HUES6 (cell line): Measurements from ENCODE around the gene ZYG11A.

Experiments used
- H3K27ac ChIP-seq: 2 replicates; pipeline ENCODE4 v1.7.0; 2013; ENCODE audit warnings: low read depth, mild to moderate bottlenecking, low read length, inconsistent platforms
- H3K27me3 ChIP-seq: 2 replicates; pipeline ENCODE4 v1.6.1; 2013; ENCODE audit warnings: low read length; ENCODE audit not compliant: control insufficient read depth, insufficient read depth
- H3K36me3 ChIP-seq: 2 replicates; pipeline ENCODE4 v1.6.1; 2013; ENCODE audit warnings: low read length; ENCODE audit not compliant: control insufficient read depth, insufficient read depth
- H3K4me1 ChIP-seq: 2 replicates; pipeline ENCODE4 v1.6.1; 2013; ENCODE audit warnings: low read length; ENCODE audit not compliant: control insufficient read depth, insufficient read depth
- H3K4me3 ChIP-seq: 2 replicates; pipeline ENCODE4 v1.5.1; 2013; ENCODE audit warnings: low read depth, low read length
- H3K9ac ChIP-seq: one replicate; pipeline ENCODE4 v1.6.1; 2013; ENCODE audit warnings: mild to moderate bottlenecking, low read length
- H3K9me3 ChIP-seq: 2 replicates; pipeline ENCODE4 v1.6.1; 2013; ENCODE audit warnings: low read depth, low read length; ENCODE audit not compliant: control insufficient read depth, insufficient read depth

Gene ZYG11A

DNA sequence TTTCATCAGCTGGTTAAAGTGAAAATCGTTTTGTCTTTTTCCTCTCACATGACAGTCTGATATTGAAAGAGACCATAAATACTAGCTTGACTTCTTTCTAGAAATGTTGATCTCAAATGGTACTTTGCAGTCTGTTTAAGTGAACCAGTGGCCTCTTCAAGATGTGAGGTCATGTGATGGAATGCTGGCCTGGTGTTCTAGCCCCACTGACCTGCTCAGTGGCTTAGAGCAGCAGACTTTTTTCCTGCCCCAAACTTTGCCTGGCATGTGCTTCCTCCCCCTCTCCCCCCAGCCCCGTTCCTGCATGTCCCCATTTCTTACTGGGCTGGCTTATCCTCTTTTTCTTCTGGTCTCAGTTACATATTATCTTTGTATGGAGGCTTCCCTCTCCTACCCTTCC, 34.3 kb downstream of the ZYG11A start:
- Histone ChIP-seq H3K27ac (no peak overlapping the region), H3K27me3 (no peaks in the 10 kb centered on the region), H3K4me3 (no peak overlapping the region), H3K4me1 (peaks cover 27% of the 10 kb centered on the region), H3K36me3 (peaks cover 51% of the 10 kb centered on the region), H3K9ac (no peak overlapping the region), H3K9me3 (no peaks in the 10 kb centered on the region)

DNA sequence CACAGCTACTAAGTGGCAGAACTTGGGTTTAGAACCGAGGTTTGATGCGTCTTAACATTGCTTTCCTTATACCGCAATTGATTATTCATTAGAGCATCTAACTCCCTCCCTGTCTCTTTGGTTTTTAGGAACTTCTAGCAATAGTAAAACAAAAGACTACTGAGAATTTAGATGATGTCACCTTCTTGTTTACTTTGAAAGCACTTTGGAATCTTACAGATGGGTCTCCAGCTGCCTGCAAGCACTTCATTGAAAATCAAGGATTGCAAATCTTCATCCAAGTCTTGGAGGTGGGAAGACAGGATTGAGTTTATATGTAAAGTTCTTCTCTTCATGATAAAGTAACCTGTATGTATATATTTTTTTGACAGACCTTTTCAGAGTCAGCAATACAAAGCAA, 35.0 kb downstream of the ZYG11A start:
- Histone ChIP-seq H3K9ac (no peak overlapping the region), H3K27ac (no peak overlapping the region), H3K36me3 (peaks cover 51% of the 10 kb centered on the region), H3K9me3 (no peaks in the 10 kb centered on the region), H3K27me3 (no peaks in the 10 kb centered on the region), H3K4me3 (no peak overlapping the region), H3K4me1 (peaks cover 27% of the 10 kb centered on the region)

DNA sequence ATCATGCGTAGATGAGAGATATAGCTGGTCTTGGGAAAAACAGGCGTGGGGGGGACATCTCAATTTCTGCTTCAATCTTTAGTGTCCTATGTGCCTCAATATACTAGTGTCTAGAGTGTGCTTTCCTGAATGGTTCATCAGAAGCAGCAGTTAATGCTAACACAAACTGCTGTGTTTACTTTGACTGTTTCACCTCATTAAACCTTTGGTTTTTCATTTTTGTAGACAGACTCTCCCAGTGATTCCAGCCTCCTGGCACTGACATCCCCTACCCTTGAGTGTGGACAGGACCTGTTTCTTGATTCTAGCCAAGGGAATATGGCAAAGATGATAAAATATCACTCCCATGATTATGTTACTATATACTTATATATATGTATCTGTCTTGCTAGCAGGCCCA, 37.6 kb downstream of the ZYG11A start:
- Histone ChIP-seq H3K27ac (no peak overlapping the region), H3K36me3 (peaks cover 52% of the 10 kb centered on the region), H3K4me3 (no peak overlapping the region), H3K4me1 (peaks cover 23% of the 10 kb centered on the region), H3K9me3 (no peaks in the 10 kb centered on the region), H3K27me3 (no peaks in the 10 kb centered on the region), H3K9ac (no peak overlapping the region)

DNA sequence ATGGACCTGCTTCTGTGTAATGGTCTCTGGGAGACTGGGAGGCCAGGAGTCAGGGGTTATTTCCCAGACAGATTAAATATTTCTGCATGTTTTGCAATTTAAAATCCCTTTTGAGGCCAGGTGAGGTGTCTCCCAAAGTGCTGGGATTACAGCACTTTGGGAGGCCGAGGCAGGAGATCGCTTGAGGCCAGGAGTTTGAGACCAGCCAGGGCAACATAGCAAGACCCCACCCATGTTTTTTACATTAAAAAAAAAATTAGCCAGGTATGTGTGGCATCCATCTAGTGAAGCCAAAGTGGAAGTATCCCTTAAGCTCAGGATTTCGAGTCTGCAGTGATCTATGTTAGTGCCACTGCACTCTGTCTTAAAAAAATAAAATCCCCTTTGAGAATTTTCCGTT, 44.9 kb downstream of the ZYG11A start:
- Histone ChIP-seq H3K36me3 (peaks cover 54% of the 10 kb centered on the region), H3K27me3 (no peaks in the 10 kb centered on the region), H3K4me1 (no peaks in the 10 kb centered on the region), H3K9me3 (no peaks in the 10 kb centered on the region), H3K9ac (no peak overlapping the region), H3K4me3 (no peak overlapping the region), H3K27ac (no peak overlapping the region)

DNA sequence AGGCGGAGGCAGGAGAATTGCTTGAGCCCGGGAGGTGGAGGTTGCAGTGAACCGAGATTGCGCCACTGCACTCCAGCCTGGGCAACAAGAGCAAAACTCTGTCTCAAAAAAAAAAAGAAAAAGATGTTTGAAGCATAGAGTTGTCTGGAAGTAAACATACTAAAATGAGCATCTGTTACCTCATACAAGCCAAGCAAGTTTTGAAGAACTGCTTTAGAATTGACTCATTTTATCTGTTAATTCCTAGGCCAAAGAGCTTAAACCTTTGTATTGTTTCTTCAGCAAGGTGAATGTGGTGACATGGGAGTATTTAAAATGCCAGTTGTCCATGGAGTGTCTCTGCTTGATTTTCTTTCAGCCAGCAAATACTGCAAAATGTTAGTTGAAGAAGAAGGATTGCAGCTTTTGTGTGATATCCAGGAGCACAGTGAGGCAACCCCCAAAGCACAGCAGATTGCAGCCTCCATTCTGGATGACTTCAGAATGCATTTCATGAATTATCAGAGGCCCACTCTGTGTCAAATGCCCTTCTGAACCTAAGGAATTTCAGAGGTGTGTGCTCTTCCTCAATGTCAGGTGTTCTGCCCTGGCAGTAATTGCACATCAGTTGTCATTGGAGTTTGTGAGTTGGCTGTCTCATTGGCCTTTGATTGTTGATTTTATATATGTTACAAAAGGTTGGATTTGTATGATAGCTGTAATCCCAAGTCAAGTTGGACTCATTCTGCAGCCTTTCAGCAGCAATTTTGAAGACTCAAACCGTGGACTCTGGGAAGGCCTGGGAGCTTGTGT, 50.1 kb downstream of the ZYG11A start:
- H3K27me3 ChIP-seq, result no peaks in the 10 kb centered on the region
- peaks cover 74% of the 10 kb centered on the region for H3K36me3 ChIP-seq
- H3K4me3 ChIP-seq, result no peak overlapping the region
- 0 out of 2 replicates have a peak overlapping the region, but pooled peaks have one; percentile 6 for H3K27ac ChIP-seq
- no peaks in the 10 kb centered on the region for H3K4me1 ChIP-seq
- H3K9ac ChIP-seq, result no peak overlapping the region
- no peaks in the 10 kb centered on the region for H3K9me3 ChIP-seq

DNA sequence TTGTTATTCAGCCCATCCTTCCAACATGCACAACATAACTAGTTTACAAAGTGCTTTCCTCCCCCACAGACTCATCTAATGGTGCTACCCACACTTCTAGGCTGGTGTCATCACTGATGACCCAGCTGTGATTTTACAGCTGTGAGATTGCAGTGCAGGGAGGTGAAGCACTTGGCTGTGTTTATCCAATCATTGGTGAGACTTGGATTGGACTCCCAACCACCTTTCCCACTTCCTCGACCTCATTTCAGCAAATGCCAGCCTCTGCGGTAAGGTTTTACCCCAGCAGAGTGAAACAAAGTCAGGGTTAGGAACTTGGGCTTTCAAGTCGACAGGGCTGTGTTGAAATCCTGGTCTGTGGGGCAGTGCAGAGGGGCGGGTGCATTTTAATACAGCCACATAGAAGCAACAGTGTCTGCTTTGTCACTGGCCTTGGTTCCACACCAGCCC, 56.9 kb downstream of the ZYG11A start:
- H3K36me3 ChIP-seq, result peaks cover 34% of the 10 kb centered on the region
- H3K27me3 ChIP-seq, result no peaks in the 10 kb centered on the region
- no peak overlapping the region for H3K27ac ChIP-seq
- H3K9ac ChIP-seq, result no peak overlapping the region
- H3K4me3 ChIP-seq, result no peak overlapping the region
- peaks cover 22% of the 10 kb centered on the region for H3K4me1 ChIP-seq
- no peaks in the 10 kb centered on the region for H3K9me3 ChIP-seq

DNA sequence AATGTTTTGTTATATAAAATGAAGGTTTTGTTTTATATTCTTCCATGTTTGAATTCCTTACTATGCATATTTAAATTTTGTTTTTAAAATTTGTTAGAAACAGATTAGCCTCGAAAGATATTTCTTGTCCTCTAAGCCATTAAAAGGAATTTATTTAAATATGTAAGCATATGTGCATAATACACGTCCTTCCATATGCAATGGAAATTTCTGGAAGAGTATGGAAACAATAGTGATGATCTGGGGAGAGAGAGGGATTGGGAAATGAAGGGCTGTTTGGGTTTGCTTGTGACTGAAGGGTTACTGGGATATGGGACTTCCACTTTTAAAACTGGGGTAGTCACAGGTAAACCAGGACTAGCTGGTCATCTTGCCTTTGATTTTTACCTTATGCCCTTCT, 57.8 kb downstream of the ZYG11A start:
- Histone ChIP-seq H3K4me1 (peaks cover 30% of the 10 kb centered on the region), H3K36me3 (peaks cover 24% of the 10 kb centered on the region), H3K27me3 (no peaks in the 10 kb centered on the region), H3K27ac (no peak overlapping the region), H3K9ac (no peak overlapping the region), H3K9me3 (no peaks in the 10 kb centered on the region), H3K4me3 (no peak overlapping the region)

DNA sequence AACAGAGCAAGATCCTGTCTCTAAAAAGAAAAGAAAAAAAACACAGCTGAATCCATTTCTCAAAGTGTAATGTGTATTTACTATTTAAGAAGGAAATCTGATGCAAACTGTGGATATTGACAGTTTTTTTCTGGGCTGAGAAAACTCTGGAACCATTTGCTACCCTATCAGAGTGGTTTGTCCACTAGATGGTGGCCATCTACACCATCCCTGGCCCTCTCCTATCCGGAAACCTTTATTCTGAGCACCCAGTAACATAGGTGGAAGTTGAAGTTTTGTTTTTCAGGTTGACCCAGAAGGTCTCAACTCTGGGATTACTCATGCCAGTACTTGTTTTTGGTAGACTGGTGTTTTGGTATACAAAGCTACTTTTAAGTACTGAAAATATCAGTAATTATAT, 58.8 kb downstream of the ZYG11A start:
- Histone ChIP-seq H3K27ac (no peak overlapping the region), H3K4me3 (no peak overlapping the region), H3K4me1 (peaks cover 39% of the 10 kb centered on the region), H3K27me3 (no peaks in the 10 kb centered on the region), H3K36me3 (peaks cover 16% of the 10 kb centered on the region), H3K9me3 (no peaks in the 10 kb centered on the region), H3K9ac (no peak overlapping the region)

DNA sequence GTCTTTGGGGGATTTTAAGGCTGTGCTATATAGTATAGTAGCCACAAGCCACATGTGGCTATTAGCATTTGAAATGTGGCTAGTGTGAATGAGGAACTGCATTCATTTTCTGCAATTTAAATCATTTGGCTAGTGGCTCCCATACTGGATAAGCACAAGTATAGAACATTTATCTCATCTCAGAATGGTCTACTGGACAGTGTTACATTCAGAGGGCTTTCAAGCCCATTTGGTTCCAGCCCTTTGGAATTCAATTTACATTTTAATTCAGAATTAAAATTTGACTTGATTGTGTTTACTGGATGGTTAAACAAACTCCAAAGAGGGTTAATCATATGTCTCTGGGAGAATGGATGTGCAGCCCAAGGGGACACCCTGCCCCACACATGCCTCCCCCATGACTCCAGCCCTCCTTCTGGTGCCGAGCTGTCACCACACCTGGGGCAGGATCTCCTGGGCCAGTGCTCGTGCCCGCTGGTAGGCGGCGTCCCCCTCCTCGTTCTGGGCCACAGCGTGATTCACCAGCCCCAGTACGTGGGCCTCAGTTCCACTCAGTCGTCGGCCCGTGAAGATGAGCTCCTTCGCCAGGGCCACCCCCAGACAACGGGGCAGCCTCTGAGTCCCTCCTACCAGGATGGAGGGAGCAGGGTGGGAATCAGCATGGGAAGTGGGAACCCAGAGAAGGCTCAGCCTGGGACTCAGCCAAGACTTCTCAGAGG, 61.8 kb downstream of the ZYG11A start:
- H3K9me3 ChIP-seq, result no peaks in the 10 kb centered on the region
- H3K4me3 ChIP-seq, result no peak overlapping the region
- H3K9ac ChIP-seq, result no peak overlapping the region
- H3K36me3 ChIP-seq, result no peaks in the 10 kb centered on the region
- peaks cover 33% of the 10 kb centered on the region for H3K4me1 ChIP-seq
- H3K27me3 ChIP-seq, result no peaks in the 10 kb centered on the region
- H3K27ac ChIP-seq, result no peak overlapping the region

DNA sequence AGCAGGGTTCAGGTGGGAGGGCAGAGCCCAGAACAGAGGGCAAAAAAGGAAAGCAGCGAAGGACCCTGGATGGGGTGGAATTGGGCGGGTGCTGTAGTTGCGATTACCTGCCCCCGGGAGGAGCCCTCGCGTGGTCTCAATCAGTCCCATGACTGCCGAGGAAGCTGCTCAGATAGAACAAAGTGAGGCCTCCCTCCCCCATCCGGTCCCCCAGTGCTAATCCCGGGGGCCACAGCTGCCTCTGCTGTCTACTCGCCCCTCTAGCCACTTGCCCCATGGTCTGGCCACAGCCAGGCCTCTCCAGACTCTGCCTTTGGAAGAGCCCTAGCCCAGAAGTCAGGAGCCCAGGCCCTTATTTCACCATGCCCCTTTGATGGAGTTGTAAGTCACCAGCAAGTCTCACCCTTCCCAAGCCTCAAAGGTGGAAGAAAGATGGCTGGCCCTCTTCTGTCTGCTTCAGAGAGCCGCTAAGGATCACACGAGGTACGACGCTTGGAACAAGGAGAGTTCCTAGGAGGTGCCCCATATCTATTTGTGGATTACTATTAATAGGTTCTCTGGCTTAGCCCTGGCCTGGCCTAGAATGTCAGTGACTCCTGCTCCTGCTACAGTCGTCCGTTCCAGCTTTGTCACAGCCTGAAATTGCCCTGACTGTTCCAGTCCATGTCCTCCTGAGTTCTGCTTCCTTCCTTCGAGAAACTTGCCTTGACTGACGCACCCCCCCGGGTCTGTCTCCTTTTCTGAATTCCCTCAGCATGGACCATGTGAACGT, 62.6 kb downstream of the ZYG11A start:
- no peak overlapping the region for H3K4me3 ChIP-seq
- no peaks in the 10 kb centered on the region for H3K9me3 ChIP-seq
- H3K9ac ChIP-seq, result no peak overlapping the region
- no peaks in the 10 kb centered on the region for H3K36me3 ChIP-seq
- no peak overlapping the region for H3K27ac ChIP-seq
- no peaks in the 10 kb centered on the region for H3K27me3 ChIP-seq
- peaks cover 26% of the 10 kb centered on the region for H3K4me1 ChIP-seq

DNA sequence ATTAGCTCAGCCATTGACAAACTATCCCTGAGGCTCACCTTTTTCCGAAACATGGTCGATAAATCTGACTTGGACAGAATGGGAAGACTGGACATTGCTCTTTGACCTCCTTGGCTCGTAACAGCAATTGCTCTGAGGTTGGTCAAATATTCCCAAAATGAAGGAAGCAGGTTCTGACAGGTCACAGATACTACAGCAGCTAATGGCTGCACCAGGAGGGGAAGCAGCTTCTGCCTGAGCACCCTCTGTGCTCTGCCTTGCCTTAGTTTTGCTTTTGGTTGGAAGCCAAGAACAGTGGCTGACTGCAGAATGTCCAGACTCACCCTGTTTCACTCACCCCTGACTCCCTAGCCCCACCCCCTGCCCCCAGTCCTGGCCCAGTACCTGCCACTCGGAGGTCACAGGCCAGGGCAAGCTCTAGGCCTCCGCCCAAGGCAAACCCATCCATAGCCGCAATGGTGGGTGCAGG, 63.6 kb downstream of the ZYG11A start:
- Histone ChIP-seq H3K4me1 (peaks cover 22% of the 10 kb centered on the region), H3K9ac (no peak overlapping the region), H3K9me3 (no peaks in the 10 kb centered on the region), H3K27ac (no peak overlapping the region), H3K4me3 (no peak overlapping the region), H3K36me3 (no peaks in the 10 kb centered on the region), H3K27me3 (no peaks in the 10 kb centered on the region)
